Tibial artery (tissue), 4 donors: ENCODE measurements around the gene RCC1.
"Not testable (repeated sequence)": the region's sequence is repeated elsewhere in the genome, so short reads cannot be mapped to it uniquely, and the experiment has no call there.

Source experiments
- DNase-seq, 2 donors: peaks; one replicate each; pipeline ENCODE4 v3.0.0-alpha.2; 2019
- H3K27ac ChIP-seq, 2 donors: fragments of 200-600 bp; sonication (generic) in 1 of 2; 1 replicate in 1 of 2; 2 replicates in 1 of 2; pipeline ENCODE4 v1.5.1; 2018 to 2019; ENCODE audit warnings: mild to moderate bottlenecking in 1 of 2
- H3K27me3 ChIP-seq, 2 donors: fragments of 200-600 bp; sonication (generic) in 1 of 2; one replicate each; pipeline versions ENCODE4 v1.5.1 to v1.6.0; 2016 to 2019
- H3K36me3 ChIP-seq, 3 donors: fragments of 200-600 bp; sonication (generic) in 2 of 3; one replicate each; pipeline ENCODE4 v1.5.1; 2016 to 2019; ENCODE audit warnings: mild to moderate bottlenecking in 2 of 3
- H3K4me1 ChIP-seq, 4 donors: fragments of 200-600 bp; sonication (generic) in 2 of 4; 1 replicate in 3 of 4; 2 replicates in 1 of 4; pipeline ENCODE4 v1.5.1; 2016 to 2019
- H3K4me3 ChIP-seq, 2 donors: fragments of 200-600 bp; sonication (generic) in 1 of 2; 1 replicate in 1 of 2; 2 replicates in 1 of 2; pipeline ENCODE4 v1.5.1; 2018 to 2019; ENCODE audit warnings: mild to moderate bottlenecking in 2 of 2
- H3K9me3 ChIP-seq, 3 donors: fragments of 200-600 bp; sonication (generic) in 1 of 3; one replicate each; pipeline ENCODE4 v1.5.1; 2016 to 2019
- intact Hi-C: fragments of 100-400 bp; cut with DNase I; formaldehyde crosslinking; loops from one replicate; pipeline ENCODE4 v1.15.0; 2023; ENCODE audit warnings: low total_unique reads
- TF ChIP-seq, protein P1 (sequence below), 2 experiments: fragments of 200-600 bp in 1 of 2; fragments of 450-650 bp in 1 of 2; IDR thresholded peaks; one replicate each; pipeline ENCODE4 v1.5.1; 2017 to 2019; ENCODE audit warnings: antibody characterized with exemption in 2 of 2, mild to moderate bottlenecking in 1 of 2, moderate library complexity in 1 of 2

The RCC1 gene

GRCh38 chr1:28566931-28567330, 61.1 kb downstream of the RCC1 start:
- no peaks in the 10 kb centered on the region for H3K9me3 ChIP-seq
- no peaks in the 10 kb centered on the region for H3K27me3 ChIP-seq
- peaks cover 75 to 100% (median 96%) of the 10 kb centered on the region in 3 donors for H3K36me3 ChIP-seq
- H3K27ac ChIP-seq = no peak overlapping the region
- TF ChIP-seq, protein P1, sequence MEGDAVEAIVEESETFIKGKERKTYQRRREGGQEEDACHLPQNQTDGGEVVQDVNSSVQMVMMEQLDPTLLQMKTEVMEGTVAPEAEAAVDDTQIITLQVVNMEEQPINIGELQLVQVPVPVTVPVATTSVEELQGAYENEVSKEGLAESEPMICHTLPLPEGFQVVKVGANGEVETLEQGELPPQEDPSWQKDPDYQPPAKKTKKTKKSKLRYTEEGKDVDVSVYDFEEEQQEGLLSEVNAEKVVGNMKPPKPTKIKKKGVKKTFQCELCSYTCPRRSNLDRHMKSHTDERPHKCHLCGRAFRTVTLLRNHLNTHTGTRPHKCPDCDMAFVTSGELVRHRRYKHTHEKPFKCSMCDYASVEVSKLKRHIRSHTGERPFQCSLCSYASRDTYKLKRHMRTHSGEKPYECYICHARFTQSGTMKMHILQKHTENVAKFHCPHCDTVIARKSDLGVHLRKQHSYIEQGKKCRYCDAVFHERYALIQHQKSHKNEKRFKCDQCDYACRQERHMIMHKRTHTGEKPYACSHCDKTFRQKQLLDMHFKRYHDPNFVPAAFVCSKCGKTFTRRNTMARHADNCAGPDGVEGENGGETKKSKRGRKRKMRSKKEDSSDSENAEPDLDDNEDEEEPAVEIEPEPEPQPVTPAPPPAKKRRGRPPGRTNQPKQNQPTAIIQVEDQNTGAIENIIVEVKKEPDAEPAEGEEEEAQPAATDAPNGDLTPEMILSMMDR (IDR thresholded peaks at IDR 0.05) = no peak
- H3K4me1 ChIP-seq = no peaks in the 10 kb centered on the region
- DNase-seq = no peak
- H3K4me3 ChIP-seq = no peak overlapping the region
- intact Hi-C loops = no loop called here

DNA sequence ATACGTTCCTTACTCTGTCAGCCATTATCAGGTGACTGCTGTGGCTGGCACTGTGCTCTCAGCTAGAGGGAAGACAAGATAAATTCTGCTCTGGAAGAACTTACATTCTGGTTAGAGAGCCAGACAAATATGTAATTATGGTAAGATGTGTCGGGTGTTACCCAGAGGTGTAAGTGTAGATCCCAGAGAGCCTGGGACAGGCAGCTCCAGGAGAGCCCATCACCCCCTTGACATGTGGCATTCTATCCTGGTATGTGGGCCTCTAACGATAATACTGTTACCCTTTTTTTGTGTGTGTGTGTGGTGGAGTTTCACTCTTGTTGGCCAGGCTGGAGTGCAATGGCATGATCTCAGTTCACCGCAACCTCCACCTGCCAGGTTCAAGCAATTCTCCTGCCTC, 66.1 kb downstream of the RCC1 start:
- no peak for DNase-seq
- H3K36me3 ChIP-seq = peaks cover 64 to 100% (median 83%) of the 10 kb centered on the region in 3 donors
- H3K4me1 ChIP-seq = no peaks in the 10 kb centered on the region
- H3K27me3 ChIP-seq = no peaks in the 10 kb centered on the region
- no peak overlapping the region for H3K27ac ChIP-seq
- H3K9me3 ChIP-seq = no peaks in the 10 kb centered on the region
- H3K4me3 ChIP-seq = no peak overlapping the region
- intact Hi-C loops = no loop called here
- TF ChIP-seq, protein P1 (IDR thresholded peaks at IDR 0.05) = no peak

- intact Hi-C loops, H3K4me1 ChIP-seq, DNase-seq, H3K27ac ChIP-seq, H3K27me3 ChIP-seq, H3K4me3 ChIP-seq, H3K9me3 ChIP-seq: not testable (repeated sequence)
- peaks cover 64 to 100% (median 82%) of the 10 kb centered on the region in 3 donors for H3K36me3 ChIP-seq
Observed at GRCh38 chr1:28572891-28573290, 67.0 kb downstream of the RCC1 start.

- Histone ChIP-seq H3K27me3 (no peaks in the 10 kb centered on the region), H3K36me3 (peaks cover 61 to 100% (median 81%) of the 10 kb centered on the region in 3 donors), H3K4me1 (no peaks in the 10 kb centered on the region), H3K27ac (no peak overlapping the region), H3K4me3 (no peak overlapping the region), H3K9me3 (no peaks in the 10 kb centered on the region)
- no peak for DNase-seq
- intact Hi-C loops = no loop called here
- TF ChIP-seq, protein P1 (IDR thresholded peaks at IDR 0.05) = no peak
Observed at GRCh38 chr1:28573564-28573963, 67.7 kb downstream of the RCC1 start.

DNA sequence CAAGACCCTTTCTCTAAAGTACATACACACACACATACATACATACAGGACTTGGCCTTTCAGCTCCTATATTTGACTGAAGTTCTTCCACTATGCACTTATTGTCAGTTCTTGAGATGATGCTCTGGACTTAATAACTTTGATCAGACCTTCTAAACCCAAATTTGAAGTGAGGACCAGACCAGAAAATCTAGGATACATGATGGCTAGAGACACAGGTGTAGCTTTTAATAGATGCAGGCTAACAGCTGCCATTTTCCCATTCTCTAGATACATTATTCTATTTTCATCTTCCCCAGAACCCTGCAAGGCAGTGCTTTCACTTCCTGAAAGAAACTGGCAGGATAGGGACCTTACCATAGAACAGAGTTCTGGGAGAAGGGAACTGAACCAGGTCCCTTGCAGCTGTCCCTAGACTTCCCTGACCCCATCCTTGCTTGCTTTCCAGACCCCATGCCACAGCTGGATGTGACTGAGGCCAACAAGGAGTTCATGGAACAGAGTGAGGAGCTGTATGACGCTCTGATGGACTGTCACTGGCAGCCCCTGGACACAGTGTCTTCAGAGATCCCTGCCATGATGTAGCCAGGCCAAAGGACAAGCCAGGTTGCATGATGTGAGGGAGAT, 71.3 kb downstream of the RCC1 start:
- Histone ChIP-seq H3K27me3 (no peaks in the 10 kb centered on the region), H3K4me3 (no peak overlapping the region), H3K36me3 (peaks cover 50 to 81% (median 66%) of the 10 kb centered on the region in 3 donors), H3K27ac (no peak overlapping the region), H3K4me1 (peaks cover 0 to 23% (median 14%) of the 10 kb centered on the region in 4 donors), H3K9me3 (no peaks in the 10 kb centered on the region)
- intact Hi-C loops = no loop called here
- no peak for DNase-seq
- TF ChIP-seq, protein P1 (IDR thresholded peaks at IDR 0.05) = no peak

DNA sequence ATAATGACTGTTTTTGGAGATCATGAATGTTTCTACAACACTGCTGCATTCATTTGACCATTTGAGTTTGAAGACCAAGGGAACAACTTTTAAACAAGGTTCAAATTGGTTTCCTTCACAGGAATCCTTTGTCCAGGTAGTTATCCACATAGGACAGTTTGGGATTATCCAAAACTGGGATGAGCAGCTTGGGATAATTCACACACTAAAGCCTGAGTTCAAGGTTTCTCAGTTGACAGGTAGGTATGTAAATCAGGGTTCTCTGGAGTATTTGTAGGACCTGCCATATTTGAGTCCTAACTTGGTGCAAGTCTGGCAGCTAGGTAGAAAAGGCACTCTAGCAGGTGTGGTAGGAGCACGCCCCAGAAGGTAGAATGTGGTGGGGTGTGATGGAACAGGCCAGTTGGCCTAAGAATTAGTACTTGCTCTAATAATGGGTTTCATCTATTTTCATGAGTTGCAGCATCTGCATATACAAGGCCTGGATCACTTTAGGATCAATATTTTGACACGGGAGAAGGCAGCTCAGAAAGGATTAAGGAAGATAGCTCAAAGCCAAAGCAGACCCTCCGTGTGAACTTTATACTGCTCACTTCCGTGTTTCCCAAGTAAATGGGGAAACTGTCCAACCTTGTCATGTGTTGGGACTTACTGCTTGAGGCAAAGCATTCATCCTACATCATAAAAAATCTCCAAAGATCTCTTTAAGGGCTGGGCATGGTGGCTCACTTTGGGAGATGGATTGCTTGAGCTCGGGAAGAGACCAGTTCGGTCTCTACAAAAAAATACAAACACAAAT, 72.1 kb downstream of the RCC1 start:
- Histone ChIP-seq H3K9me3 (no peaks in the 10 kb centered on the region), H3K36me3 (peaks cover 42 to 73% (median 60%) of the 10 kb centered on the region in 3 donors), H3K4me1 (peaks cover 0 to 29% (median 16%) of the 10 kb centered on the region in 4 donors), H3K4me3 (no peak overlapping the region), H3K27me3 (no peaks in the 10 kb centered on the region), H3K27ac (no peak overlapping the region)
- TF ChIP-seq, protein P1 (IDR thresholded peaks at IDR 0.05) = no peak
- DNase-seq = no peak
- intact Hi-C loops = no loop called here
